IMR-90 (cell line): ENCODE measurements around the gene POLR1A. TPM values are rescaled to one million over a fixed set of nuclear protein-coding genes. Genes with fewer than 3 reads are reported as not detected.

Source experiments
- ATAC-seq: fragments of 200-7000 bp; cut with Tn5 transposase; 2 replicates; pipeline ENCODE4 v1.9.1; 2020; ENCODE audit warnings: low read depth, mild to moderate bottlenecking, moderate library complexity
- BruUV-seq: library from RNA; stranded (reverse); fragments of 400-500 nt; replicated peaks from 2 replicates; lab custom pipeline; 2021; lab: Mats Ljungman, UMichigan
- CTCF ChIA-PET: fragments of 300-600 bp; formaldehyde crosslinking; extraction: SDS; loops from one replicate; lab custom pipeline; 2021; ENCODE audit warnings: antibody characterized with exemption; lab: Yijun Ruan, JAX
- POLR2A ChIA-PET: fragments of 300-600 bp; sonication (Branson Sonifier 250); formaldehyde crosslinking; loops from one replicate; lab custom pipeline; 2022; ENCODE audit warnings: antibody characterized with exemption; ENCODE audit not compliant: unreplicated experiment; lab: Charles Lee
- DNase-seq: peaks from one replicate; pipeline ENCODE4 v3.0.0; 2013
- H2AFZ ChIP-seq: replicated peaks from 2 replicates; pipeline ENCODE3; 2013; ENCODE audit warnings: low read length, mild to moderate bottlenecking; ENCODE audit not compliant: poor library complexity
- H2AK5ac ChIP-seq: 2 replicates; pipeline ENCODE4 v1.6.1; 2013; ENCODE audit warnings: low read depth, low read length, inconsistent platforms
- H2AK9ac ChIP-seq: replicated peaks from 2 replicates; pipeline ENCODE3; 2013; ENCODE audit warnings: mild to moderate bottlenecking, low read depth, low read length, moderate library complexity; ENCODE audit not compliant: poor library complexity
- H2BK120ac ChIP-seq: 2 replicates; pipeline ENCODE4 v1.6.1; 2013; ENCODE audit warnings: low read depth, low read length, inconsistent platforms
- H2BK15ac ChIP-seq: 3 replicates; pipeline ENCODE4 v1.6.1; 2013; ENCODE audit warnings: low read depth, low read length, inconsistent platforms
- H2BK20ac ChIP-seq: 2 replicates; pipeline ENCODE4 v1.6.1; 2013; ENCODE audit warnings: low read depth, mild to moderate bottlenecking, inconsistent platforms, low read length, moderate library complexity
- H2BK5ac ChIP-seq: 2 replicates; pipeline ENCODE4 v1.6.1; 2013; ENCODE audit warnings: mild to moderate bottlenecking, low read depth, low read length, inconsistent platforms; ENCODE audit not compliant: poor library complexity, severe bottlenecking
- H3K14ac ChIP-seq: replicated peaks from 2 replicates; pipeline ENCODE4 v1.6.1; 2013; ENCODE audit warnings: low read depth, low read length, inconsistent platforms
- H3K18ac ChIP-seq: 2 replicates; pipeline ENCODE4 v1.6.1; 2013; ENCODE audit warnings: low read depth, low read length, control low read depth
- H3K23ac ChIP-seq: 2 replicates; pipeline ENCODE4 v1.6.1; 2013; ENCODE audit warnings: low read depth, low read length, inconsistent platforms
- H3K27ac ChIP-seq: 2 replicates; pipeline ENCODE4 v1.5.1; 2013; ENCODE audit warnings: mild to moderate bottlenecking, control low read depth, low read length; ENCODE audit not compliant: insufficient read depth
- H3K27me3 ChIP-seq: 2 replicates; pipeline ENCODE4 v1.6.1; 2013; ENCODE audit warnings: low read length; ENCODE audit not compliant: control insufficient read depth, insufficient read depth
- H3K36me3 ChIP-seq: 2 replicates; pipeline ENCODE4 v1.6.1; 2013; ENCODE audit warnings: low read length, mixed read lengths; ENCODE audit not compliant: control insufficient read depth, insufficient read depth
- H3K4ac ChIP-seq: 2 replicates; pipeline ENCODE4 v1.6.1; 2013; ENCODE audit warnings: low read depth, low read length, inconsistent platforms
- H3K4me1 ChIP-seq: 2 replicates; pipeline ENCODE4 v1.6.1; 2013; ENCODE audit warnings: low read length, mixed read lengths; ENCODE audit not compliant: control insufficient read depth, insufficient read depth
- H3K4me2 ChIP-seq: 2 replicates; pipeline ENCODE4 v1.6.1; 2013; ENCODE audit warnings: low read depth, mild to moderate bottlenecking, control low read depth, low read length, moderate library complexity
- H3K4me3 ChIP-seq: 2 replicates; pipeline ENCODE4 v1.5.1; 2013; ENCODE audit warnings: low read depth, mild to moderate bottlenecking, control low read depth, low read length, moderate library complexity; ENCODE audit not compliant: insufficient read depth
- H3K56ac ChIP-seq: 2 replicates; pipeline ENCODE4 v1.6.1; 2013; ENCODE audit warnings: low read length, inconsistent platforms; ENCODE audit not compliant: insufficient read depth; ENCODE audit errors: extremely low read depth
- H3K79me1 ChIP-seq, 2 experiments: 2 replicates each; pipeline ENCODE4 v1.6.1; 2013; ENCODE audit warnings: low read length in 2 of 2, inconsistent platforms in 1 of 2, low read depth in 1 of 2
- H3K9ac ChIP-seq: 2 replicates; pipeline ENCODE4 v1.6.1; 2013; ENCODE audit warnings: low read depth, low read length, control low read depth
- H3K9me1 ChIP-seq: 2 replicates; pipeline ENCODE4 v1.6.1; 2013; ENCODE audit warnings: low read length, inconsistent platforms; ENCODE audit not compliant: insufficient read depth
- H3K9me3 ChIP-seq: 2 replicates; pipeline ENCODE4 v1.6.1; 2013; ENCODE audit warnings: low read length; ENCODE audit not compliant: control insufficient read depth, insufficient read depth
- H4K20me1 ChIP-seq: 2 replicates; pipeline ENCODE4 v1.6.1; 2013; ENCODE audit warnings: low read length, inconsistent platforms; ENCODE audit not compliant: insufficient read depth
- H4K5ac ChIP-seq: 2 replicates; pipeline ENCODE4 v1.6.1; 2013; ENCODE audit warnings: mild to moderate bottlenecking, low read depth, low read length, control low read depth
- H4K8ac ChIP-seq, 2 experiments: 2 replicates each; pipeline ENCODE4 v1.6.1; 2013; ENCODE audit warnings: low read depth in 2 of 2, low read length in 2 of 2, control low read depth in 1 of 2, inconsistent platforms in 1 of 2
- H4K91ac ChIP-seq: 2 replicates; pipeline ENCODE4 v1.6.1; 2013; ENCODE audit warnings: low read depth, low read length, inconsistent platforms; ENCODE audit not compliant: insufficient read depth
- BHLHE40 ChIP-seq: fragments of 150-350 bp; IDR thresholded peaks from 2 replicates; pipeline ENCODE4 v1.6.1; 2016; ENCODE audit warnings: mild to moderate bottlenecking, low read depth, low read length
- CHD1 ChIP-seq: IDR thresholded peaks from 2 replicates; pipeline ENCODE4 v1.6.1; 2012; ENCODE audit warnings: low read depth, low read length, improper control_type of control experiment
- FOS ChIP-seq: fragments of 150-350 bp; IDR thresholded peaks from 2 replicates; pipeline ENCODE4 v1.6.1; 2016; ENCODE audit warnings: low read depth, low read length
- MAFK ChIP-seq: IDR thresholded peaks from 2 replicates; pipeline ENCODE4 v1.6.1; 2012; ENCODE audit warnings: low read depth, low read length, improper control_type of control experiment
- MAZ ChIP-seq: IDR thresholded peaks from 2 replicates; pipeline ENCODE4 v1.6.1; 2012; ENCODE audit warnings: low read depth, mild to moderate bottlenecking, low read length, improper control_type of control experiment, moderate library complexity, borderline replicate concordance
- MXI1 ChIP-seq: IDR thresholded peaks from 2 replicates; pipeline ENCODE4 v1.6.1; 2012; ENCODE audit warnings: low read depth, mild to moderate bottlenecking, low read length, moderate library complexity, borderline replicate concordance
- NFE2L2 ChIP-seq: fragments of 150-350 bp; IDR thresholded peaks from 2 replicates; pipeline ENCODE4 v1.6.1; 2016; ENCODE audit warnings: low read depth, mild to moderate bottlenecking, low read length
- RAD21 ChIP-seq: IDR thresholded peaks from 2 replicates; pipeline ENCODE4 v1.6.1; 2012; ENCODE audit warnings: low read length, improper control_type of control experiment
- RCOR1 ChIP-seq: IDR thresholded peaks from 2 replicates; pipeline ENCODE4 v1.6.1; 2012; ENCODE audit warnings: mild to moderate bottlenecking, low read length, improper control_type of control experiment; ENCODE audit not compliant: insufficient replicate concordance
- RFX5 ChIP-seq: IDR thresholded peaks from 2 replicates; pipeline ENCODE4 v1.8.0; 2012; ENCODE audit warnings: low read depth, mild to moderate bottlenecking, low read length, moderate library complexity
- SMC3 ChIP-seq: fragments of 150-350 bp; IDR thresholded peaks from 2 replicates; pipeline ENCODE4 v1.6.1; 2016; ENCODE audit warnings: low read depth, mild to moderate bottlenecking, antibody characterized with exemption, low read length, moderate library complexity
- WGBS, 2 experiments: methylation state at CpG; one replicate each; pipeline versions ENCODE4 v1.1.5 to v1.1.7; 2013; ENCODE audit warnings: missing lambda C conversion rate in 2 of 2; ENCODE audit not compliant: insufficient read length in 1 of 2; ENCODE audit errors: extremely low coverage in 2 of 2; 5-methylcytosine and 5-hydroxymethylcytosine counted together
- dilution Hi-C: fragments of 300-500 bp; cut with HindIII; formaldehyde crosslinking; loops from one replicate; pipeline ENCODE4 v1.14.3; 2018; ENCODE audit warnings: low sequenced_read_pairs; ENCODE audit not compliant: unreplicated experiment
- in situ Hi-C: fragments of 300-500 bp; cut with MboI; formaldehyde crosslinking; loops from 3 replicates; pipeline ENCODE4 v1.14.3; 2019; ENCODE audit warnings: low sequenced_read_pairs, inconsistent platforms, mixed read lengths
- intact Hi-C: fragments of 100-400 bp; cut with micrococcal nuclease; formaldehyde crosslinking; loops from 2 replicates; pipeline ENCODE4 v1.10.0; 2022
- polyA plus RNA-seq, 3 experiments: library from polyadenylated mRNA; depleted of rRNA; stranded (reverse); fragments of >200 nt; gene quantifications; 2 replicates each; pipeline ENCODE4 v1.2.3, GENCODE V29; 2012; ENCODE audit warnings: low replicate concordance in 1 of 3
- total RNA-seq: library from RNA; depleted of rRNA; stranded (reverse); fragments of >200 nt; gene quantifications from 2 replicates; pipeline ENCODE4 v1.2.3, GENCODE V29; 2012
- TF ChIP-seq, protein P1 (sequence below): conservative IDR thresholded peaks from 2 replicates; pipeline ENCODE4 v1.5.1; 2012; ENCODE audit warnings: mild to moderate bottlenecking, low read depth, low read length, improper control_type of control experiment

The POLR1A gene
- total and polyA plus RNA-seq, 2 of the 4 experiments (the other 2 are of a cell fraction), result 7.6 to 27.4 TPM

DNA sequence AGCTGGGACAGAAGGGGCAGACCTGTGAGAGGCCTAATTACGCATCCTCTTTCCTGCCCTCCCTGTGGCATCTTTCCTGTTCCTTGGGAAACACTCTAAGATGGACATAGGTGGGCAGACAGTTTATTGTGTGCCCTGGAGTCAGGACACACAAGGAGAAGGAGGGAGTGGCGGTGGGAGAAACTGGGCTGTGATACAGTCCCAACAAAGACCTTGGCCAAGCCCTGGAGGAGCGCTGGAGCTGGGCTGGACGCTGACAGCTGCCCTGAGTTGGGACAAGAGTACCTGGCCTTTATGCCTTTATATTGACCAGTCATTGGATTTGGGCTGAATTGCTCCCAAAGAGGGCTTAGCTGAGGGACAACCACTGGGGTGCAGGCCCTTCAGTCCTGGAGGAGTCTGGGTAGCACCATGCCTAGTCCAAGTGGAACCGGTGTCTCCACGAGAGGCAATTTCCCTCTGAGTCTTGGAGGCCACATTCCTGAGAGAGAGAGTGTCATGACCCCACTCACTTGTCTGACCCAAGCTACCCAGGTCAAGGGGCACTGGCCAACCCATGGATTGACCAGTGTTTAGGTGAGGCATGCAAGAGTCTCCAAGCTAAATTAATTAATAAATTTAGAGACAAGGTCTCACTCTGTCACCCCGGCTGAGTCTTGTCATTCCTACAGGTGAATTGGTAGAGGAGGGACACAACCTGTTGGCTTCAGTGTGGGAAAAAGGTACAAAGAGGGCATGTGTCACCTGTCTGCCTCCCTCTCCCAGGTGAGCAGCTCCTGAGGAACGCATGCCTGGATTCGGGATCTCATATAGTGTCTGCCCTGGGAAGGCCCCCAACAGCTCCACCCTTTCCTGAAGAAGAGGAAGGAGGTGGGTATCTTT is 109.8 kb downstream of the POLR1A start (continued):
- TF ChIP-seq SMC3 (no peak), RFX5 (no peak)

DNA sequence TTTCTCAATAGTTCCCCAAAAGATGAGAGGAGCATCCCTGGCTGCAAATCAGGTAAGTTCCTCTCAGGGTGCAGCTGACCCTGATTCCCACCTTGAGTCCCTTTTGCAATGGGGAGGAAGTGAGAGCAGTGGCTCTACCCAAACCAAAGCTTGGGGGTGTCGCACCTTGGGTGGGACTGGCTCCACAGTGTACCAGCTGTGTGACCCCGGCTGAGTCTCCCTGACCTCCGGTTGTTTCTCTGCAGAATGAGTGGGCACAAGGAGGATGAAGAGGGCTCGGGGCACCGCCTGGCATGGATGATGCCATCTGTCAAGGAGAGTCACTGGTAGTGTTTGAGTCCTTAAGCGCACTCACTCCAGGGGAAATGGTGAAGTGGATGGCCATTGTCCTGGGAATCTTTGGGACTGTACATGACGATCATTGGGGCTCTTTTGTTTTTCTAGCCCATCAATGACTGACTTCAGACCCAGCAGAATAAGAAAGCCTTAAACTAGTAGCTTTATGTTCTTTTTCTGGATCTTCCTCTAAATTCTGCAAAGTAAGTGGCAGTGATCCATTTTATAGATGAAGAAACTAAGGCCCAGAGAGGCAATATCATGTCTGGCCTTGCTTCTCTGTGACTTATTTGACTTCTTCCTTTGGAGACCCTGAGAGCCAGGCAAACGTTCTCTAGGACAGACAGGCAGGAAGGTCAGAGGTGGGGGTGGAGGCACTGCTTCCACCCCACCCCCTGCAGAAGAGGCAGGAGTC is 110.6 kb downstream of the POLR1A start:
- dilution Hi-C loops (no loop called here), intact Hi-C loops (no loop called here), in situ Hi-C loops (no loop called here)
- no peaks in the 10 kb centered on the region for H4K20me1 ChIP-seq
- H3K9me1 ChIP-seq, result peaks cover 32% of the 10 kb centered on the region
- ATAC-seq (no peak), DNase-seq (no peak)
- ChIA-PET POLR2A (no interaction called here), CTCF (interaction anchor here (1.6 kb wide), 1 partner anchor 42 kb away, joined by 6 read pairs; no protein-coding TSS in a partner anchor)
- no peak overlapping the region for H3K56ac ChIP-seq
- peaks cover 29% of the 10 kb centered on the region for H3K4me1 ChIP-seq
- H3K4ac ChIP-seq, result 0 out of 2 replicates have a peak overlapping the region, but pooled peaks have one; percentile 97
- 0 out of 3 replicates have a peak overlapping the region, but pooled peaks have one; percentile 90 for H2BK15ac ChIP-seq
- no TSS peak for BruUV-seq
- H2BK5ac ChIP-seq, result no peak overlapping the region
- no peak overlapping the region for H4K5ac ChIP-seq
- H4K91ac ChIP-seq, result peak overlapping the region; percentile 9; the same call in 1 of the 2 replicates
- peak overlapping the region; percentile 63 for H2BK120ac ChIP-seq
- no peaks in the 10 kb centered on the region for H3K9me3 ChIP-seq
- no peak overlapping the region for H2AK9ac ChIP-seq
- no CpG with 5 or more reads among the region's 8 CpGs for WGBS, 2 experiments
- no peaks in the 10 kb centered on the region for H3K27me3 ChIP-seq
- H3K23ac ChIP-seq, result no peak overlapping the region
- no peak overlapping the region for H3K4me2 ChIP-seq
- H3K9ac ChIP-seq, result no peak overlapping the region
- peak overlapping the region; percentile 45; the same call in 1 of the 2 replicates for H2AK5ac ChIP-seq
- no peaks in the 10 kb centered on the region for H3K36me3 ChIP-seq
- H3K18ac ChIP-seq, result no peak overlapping the region
- H2AFZ ChIP-seq, result no peak overlapping the region
- H2BK20ac ChIP-seq, result no peak overlapping the region
- H3K79me1 ChIP-seq, result no peaks in the 10 kb centered on the region
- H3K14ac ChIP-seq, result no peak overlapping the region
- no peak overlapping the region for H3K27ac ChIP-seq
- H4K8ac ChIP-seq, result no peak overlapping the region
- H3K4me3 ChIP-seq, result no peak overlapping the region
- no peak for TF ChIP-seq NFE2L2
- no peak for TF ChIP-seq SMC3
- no peak for TF ChIP-seq MAZ
- TF ChIP-seq FOS, result no peak
- no peak for TF ChIP-seq MXI1
- TF ChIP-seq MAFK, result no peak
- no peak for TF ChIP-seq BHLHE40
- TF ChIP-seq RCOR1, result no peak
- TF ChIP-seq CHD1, result no peak
- TF ChIP-seq RAD21, result no peak
- TF ChIP-seq, protein P1, sequence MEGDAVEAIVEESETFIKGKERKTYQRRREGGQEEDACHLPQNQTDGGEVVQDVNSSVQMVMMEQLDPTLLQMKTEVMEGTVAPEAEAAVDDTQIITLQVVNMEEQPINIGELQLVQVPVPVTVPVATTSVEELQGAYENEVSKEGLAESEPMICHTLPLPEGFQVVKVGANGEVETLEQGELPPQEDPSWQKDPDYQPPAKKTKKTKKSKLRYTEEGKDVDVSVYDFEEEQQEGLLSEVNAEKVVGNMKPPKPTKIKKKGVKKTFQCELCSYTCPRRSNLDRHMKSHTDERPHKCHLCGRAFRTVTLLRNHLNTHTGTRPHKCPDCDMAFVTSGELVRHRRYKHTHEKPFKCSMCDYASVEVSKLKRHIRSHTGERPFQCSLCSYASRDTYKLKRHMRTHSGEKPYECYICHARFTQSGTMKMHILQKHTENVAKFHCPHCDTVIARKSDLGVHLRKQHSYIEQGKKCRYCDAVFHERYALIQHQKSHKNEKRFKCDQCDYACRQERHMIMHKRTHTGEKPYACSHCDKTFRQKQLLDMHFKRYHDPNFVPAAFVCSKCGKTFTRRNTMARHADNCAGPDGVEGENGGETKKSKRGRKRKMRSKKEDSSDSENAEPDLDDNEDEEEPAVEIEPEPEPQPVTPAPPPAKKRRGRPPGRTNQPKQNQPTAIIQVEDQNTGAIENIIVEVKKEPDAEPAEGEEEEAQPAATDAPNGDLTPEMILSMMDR, result no peak
